ENCODE data around the gene JAZF1. TPM values are rescaled to one million over a fixed set of nuclear protein-coding genes. Genes with fewer than 3 reads are reported as not detected.

The JAZF1 gene
- total and polyA plus RNA-seq, 2 of the 4 experiments (the other 2 are of a cell fraction) = 8.4 to 10.5 TPM

DNA sequence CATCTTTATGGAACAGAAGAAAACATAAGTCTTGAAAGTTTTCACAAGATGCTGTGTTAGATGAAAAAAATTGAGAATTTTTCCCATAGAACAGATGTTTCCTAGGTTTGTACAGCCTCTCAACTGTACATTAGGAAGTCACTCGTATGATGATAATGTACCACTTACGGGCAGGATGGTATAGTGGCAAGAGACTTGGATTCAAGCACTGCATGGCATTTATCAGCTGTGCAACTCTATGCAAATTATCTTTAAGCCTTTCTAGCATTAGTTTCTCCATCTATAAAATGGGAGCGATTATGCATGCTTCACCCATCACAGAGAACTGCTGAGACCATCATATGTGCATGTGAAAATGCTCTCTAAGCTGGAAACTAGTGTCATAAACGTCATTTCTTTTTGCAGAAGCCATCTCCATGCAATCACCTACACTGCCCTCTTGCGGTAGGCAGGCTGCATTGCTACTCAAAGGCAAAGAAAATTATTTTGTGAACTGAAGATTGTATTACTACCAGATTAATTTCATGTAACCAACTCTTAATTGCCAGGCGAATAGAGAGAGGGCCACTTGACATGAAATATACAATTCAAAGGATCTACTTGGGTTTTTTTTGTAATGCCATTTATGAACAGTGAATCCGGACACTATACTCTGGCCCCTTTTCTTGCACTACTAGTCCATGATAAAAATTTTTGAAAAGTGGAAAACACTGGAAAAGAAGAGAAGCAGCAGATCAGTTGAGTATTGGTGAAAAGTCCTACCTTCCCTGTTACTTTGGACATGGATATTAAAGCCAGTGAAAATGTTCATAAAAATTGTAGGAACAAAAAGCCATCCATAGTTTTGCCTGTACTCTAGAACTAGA, 102.3 kb downstream of the JAZF1 start:
- ATAC-seq (ENCODE audit: low read depth) = peak; percentile 83

More for the DNA sequence above, 102.3 kb downstream of the JAZF1 start:
- no peak overlapping the region for H2AK9ac ChIP-seq (replicated peaks; ENCODE audit: low read depth, low read length, poor library complexity)
- POLR2A ChIA-PET (ENCODE audit: unreplicated experiment) = no interaction called here
- no peak overlapping the region for H3K56ac ChIP-seq (ENCODE audit: extremely low read depth, insufficient read depth, low read length)
- H3K36me3 ChIP-seq (ENCODE audit: control insufficient read depth, insufficient read depth, low read length) = no peaks in the 10 kb centered on the region
- no peak overlapping the region for H2BK5ac ChIP-seq (ENCODE audit: low read depth, low read length, poor library complexity, severe bottlenecking)
- no peak overlapping the region for H2BK15ac ChIP-seq (ENCODE audit: low read depth, low read length)
- no peak overlapping the region for H2BK20ac ChIP-seq (ENCODE audit: low read depth, low read length)
- H4K5ac ChIP-seq (ENCODE audit: low read depth, low read length) = no peak overlapping the region
- no peak overlapping the region for H3K27ac ChIP-seq (ENCODE audit: insufficient read depth, low read length)
- no TSS peak for BruUV-seq (replicated peaks)
- H3K4me1 ChIP-seq (ENCODE audit: control insufficient read depth, insufficient read depth, low read length) = peaks cover 9% of the 10 kb centered on the region
- no peak overlapping the region for H2BK120ac ChIP-seq (ENCODE audit: low read depth, low read length)
- H4K20me1 ChIP-seq (ENCODE audit: insufficient read depth, low read length) = peaks cover 13% of the 10 kb centered on the region; the same call in 1 of the 2 replicates
- H3K14ac ChIP-seq (replicated peaks; ENCODE audit: low read depth, low read length) = no peak overlapping the region
- no peak overlapping the region for H2AFZ ChIP-seq (replicated peaks; ENCODE audit: low read length, poor library complexity)
- no peaks in the 10 kb centered on the region for H3K27me3 ChIP-seq (ENCODE audit: control insufficient read depth, insufficient read depth, low read length)
- H4K8ac ChIP-seq (ENCODE audit: low read depth in 2 of 2, low read length in 2 of 2) = no peak overlapping the region
- no peaks in the 10 kb centered on the region for H3K9me3 ChIP-seq (ENCODE audit: control insufficient read depth, insufficient read depth, low read length)
- no peak overlapping the region for H3K18ac ChIP-seq (ENCODE audit: low read depth, low read length)
- TF ChIP-seq SMC3 (IDR thresholded peaks at IDR 0.05; ENCODE audit: low read depth, low read length) = peak; percentile 81
- 0 out of 2 replicates have a peak, but pooled peaks have one; percentile 1 for TF ChIP-seq MAFK (IDR thresholded peaks at IDR 0.05; ENCODE audit: low read depth, low read length)
- TF ChIP-seq CEBPB (IDR thresholded peaks at IDR 0.05; ENCODE audit: low read depth, low read length) = 0 out of 2 replicates have a peak, but pooled peaks have one; percentile 11
- TF ChIP-seq MXI1 (IDR thresholded peaks at IDR 0.05; ENCODE audit: borderline replicate concordance, low read depth, low read length) = no peak
- TF ChIP-seq, protein P1, sequence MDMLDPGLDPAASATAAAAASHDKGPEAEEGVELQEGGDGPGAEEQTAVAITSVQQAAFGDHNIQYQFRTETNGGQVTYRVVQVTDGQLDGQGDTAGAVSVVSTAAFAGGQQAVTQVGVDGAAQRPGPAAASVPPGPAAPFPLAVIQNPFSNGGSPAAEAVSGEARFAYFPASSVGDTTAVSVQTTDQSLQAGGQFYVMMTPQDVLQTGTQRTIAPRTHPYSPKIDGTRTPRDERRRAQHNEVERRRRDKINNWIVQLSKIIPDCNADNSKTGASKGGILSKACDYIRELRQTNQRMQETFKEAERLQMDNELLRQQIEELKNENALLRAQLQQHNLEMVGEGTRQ (IDR thresholded peaks at IDR 0.05; ENCODE audit: low read depth, low read length) = no peak
- TF ChIP-seq, protein P2, sequence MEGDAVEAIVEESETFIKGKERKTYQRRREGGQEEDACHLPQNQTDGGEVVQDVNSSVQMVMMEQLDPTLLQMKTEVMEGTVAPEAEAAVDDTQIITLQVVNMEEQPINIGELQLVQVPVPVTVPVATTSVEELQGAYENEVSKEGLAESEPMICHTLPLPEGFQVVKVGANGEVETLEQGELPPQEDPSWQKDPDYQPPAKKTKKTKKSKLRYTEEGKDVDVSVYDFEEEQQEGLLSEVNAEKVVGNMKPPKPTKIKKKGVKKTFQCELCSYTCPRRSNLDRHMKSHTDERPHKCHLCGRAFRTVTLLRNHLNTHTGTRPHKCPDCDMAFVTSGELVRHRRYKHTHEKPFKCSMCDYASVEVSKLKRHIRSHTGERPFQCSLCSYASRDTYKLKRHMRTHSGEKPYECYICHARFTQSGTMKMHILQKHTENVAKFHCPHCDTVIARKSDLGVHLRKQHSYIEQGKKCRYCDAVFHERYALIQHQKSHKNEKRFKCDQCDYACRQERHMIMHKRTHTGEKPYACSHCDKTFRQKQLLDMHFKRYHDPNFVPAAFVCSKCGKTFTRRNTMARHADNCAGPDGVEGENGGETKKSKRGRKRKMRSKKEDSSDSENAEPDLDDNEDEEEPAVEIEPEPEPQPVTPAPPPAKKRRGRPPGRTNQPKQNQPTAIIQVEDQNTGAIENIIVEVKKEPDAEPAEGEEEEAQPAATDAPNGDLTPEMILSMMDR (conservative IDR thresholded peaks at IDR 0.05; ENCODE audit: low read depth, low read length) = peak; percentile 95
- no peak for TF ChIP-seq FOS (IDR thresholded peaks at IDR 0.05; ENCODE audit: low read depth, low read length)
- TF ChIP-seq RAD21 (IDR thresholded peaks at IDR 0.05; ENCODE audit: low read length) = peak; percentile 79
- peaks cover 8% of the 10 kb centered on the region; the same call in 1 of the 2 replicates for H3K9me1 ChIP-seq (ENCODE audit: insufficient read depth, low read length)
- no CpG with 5 or more reads among the region's 7 CpGs for WGBS, 2 experiments (ENCODE audit: extremely low coverage in 2 of 2, insufficient read length in 1 of 2)
- DNase-seq = peak; percentile 62
- H3K4me2 ChIP-seq (ENCODE audit: low read depth, low read length) = no peak overlapping the region
- in situ Hi-C loops (cut with MboI; ENCODE audit: low sequenced_read_pairs) = loop anchor here (10.0 kb wide), 1 partner anchor 883 kb away; no protein-coding TSS in a partner anchor
- H3K23ac ChIP-seq (ENCODE audit: low read depth, low read length) = no peak overlapping the region
- peaks cover 27 to 59% of the 10 kb centered on the region in 2 experiments for H3K79me1 ChIP-seq (ENCODE audit: low read depth in 1 of 2, low read length in 2 of 2)
- no peak overlapping the region for H3K9ac ChIP-seq (ENCODE audit: low read depth, low read length)
- intact Hi-C loops (cut with micrococcal nuclease) = loop anchor here (5.0 kb wide), 3 partner anchors 36 to 881 kb away; no protein-coding TSS in a partner anchor
- CTCF ChIA-PET = interaction anchor here (0.6 to 2.4 kb wide), 11 partner anchors 9 to 1683 kb away, joined by 3 to 33 read pairs (median 3); no protein-coding TSS in a partner anchor
- H4K91ac ChIP-seq (ENCODE audit: insufficient read depth, low read depth, low read length) = no peak overlapping the region
- dilution Hi-C loops (cut with HindIII; ENCODE audit: low sequenced_read_pairs, unreplicated experiment) = no loop called here
- H3K4me3 ChIP-seq (ENCODE audit: insufficient read depth, low read depth, low read length) = no peak overlapping the region
- H3K4ac ChIP-seq (ENCODE audit: low read depth, low read length) = no peak overlapping the region
- no peak overlapping the region for H2AK5ac ChIP-seq (ENCODE audit: low read depth, low read length)

Data from IMR-90 (cell line).